Measurements from ENCODE around the gene PIK3R6.

DNA sequence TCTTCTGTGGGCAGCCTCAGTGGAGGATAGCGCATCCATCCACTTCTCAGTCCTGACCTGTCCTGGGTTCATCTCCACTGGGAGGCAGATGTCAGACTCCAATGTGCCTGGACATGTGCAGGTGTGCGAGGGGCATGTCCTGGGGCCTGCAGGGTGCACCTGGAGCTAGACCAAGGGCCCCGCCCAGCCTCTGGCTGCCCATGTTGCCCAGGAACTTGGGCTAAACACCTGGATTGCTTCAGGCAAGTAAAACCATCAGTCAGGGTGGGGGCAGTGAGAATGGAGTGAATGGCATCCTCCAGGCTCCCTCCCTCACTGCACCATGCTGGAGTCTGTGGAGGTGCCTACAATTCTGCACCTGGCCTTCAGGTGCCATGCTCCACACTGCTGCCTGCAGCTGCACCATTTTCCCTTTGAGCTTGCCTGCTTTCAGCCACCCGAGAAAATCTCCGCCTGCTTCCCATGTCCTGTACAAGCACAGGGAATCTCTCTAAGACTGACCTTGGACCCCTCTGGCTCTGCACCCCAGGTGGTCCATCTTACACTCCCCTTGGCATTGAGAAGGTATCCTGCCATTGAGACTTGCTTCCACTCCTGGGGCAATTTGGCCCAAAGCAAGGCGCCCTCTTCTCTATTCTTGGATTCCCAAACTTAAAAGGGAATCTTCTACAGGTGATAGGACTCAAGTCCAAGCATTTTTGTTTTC is 66.2 kb downstream of the PIK3R6 start:
- no peak for TF ChIP-seq CTCF (IDR thresholded peaks at IDR 0.05; ENCODE audit: low read depth, low read length, poor library complexity, severe bottlenecking)
- TF ChIP-seq EZH2phosphoT487 (IDR thresholded peaks at IDR 0.05; ENCODE audit: borderline replicate concordance, low read length): no peak

Data from DOHH2 (cell line).